ENCODE data around the gene DOCK2.
"Not testable (repeated sequence)": the region's sequence is repeated elsewhere in the genome, so short reads cannot be mapped to it uniquely, and the experiment has no call there.

The DOCK2 gene

DNA sequence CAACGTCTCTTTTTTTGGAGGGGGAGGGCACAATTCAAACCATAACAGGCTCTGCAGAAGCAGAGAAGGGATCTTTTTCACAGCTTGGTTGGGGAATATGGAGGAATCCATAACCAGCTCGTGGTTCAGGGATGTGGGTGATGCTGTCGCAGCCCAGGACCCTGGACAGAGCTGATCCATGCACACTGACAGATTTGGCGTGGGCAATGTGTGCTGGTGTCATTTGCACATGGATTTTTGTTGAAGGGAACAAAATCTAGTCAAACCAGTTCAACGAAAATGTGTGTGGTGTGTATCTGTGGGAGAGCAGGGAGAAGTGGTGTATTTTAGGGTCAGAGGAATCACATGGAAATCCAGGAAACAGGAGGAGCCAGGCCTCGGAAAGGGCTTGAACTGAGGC is 4.2 kb downstream of the DOCK2 start:
- no peak for DNase-seq

DNA sequence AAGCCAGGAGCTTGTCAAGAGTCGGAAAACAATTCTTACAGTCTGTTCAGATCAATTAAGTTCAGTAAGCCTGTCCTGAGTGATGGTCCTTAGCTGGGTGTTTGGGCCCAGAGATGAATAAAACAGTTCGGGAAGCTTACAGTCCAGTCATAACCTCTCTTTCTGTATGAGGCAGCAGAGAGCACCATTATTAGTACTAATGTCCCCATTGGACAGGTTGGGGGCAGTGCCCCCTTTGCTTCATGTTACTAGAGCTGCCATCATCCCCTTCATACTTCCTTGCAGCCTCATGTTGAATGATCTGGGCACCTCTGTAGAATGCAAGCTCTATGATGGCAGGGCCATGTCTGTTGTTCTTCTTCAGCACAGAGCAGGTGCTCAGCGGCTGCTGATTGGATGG is 9.8 kb downstream of the DOCK2 start:
- no peak for DNase-seq

DNA sequence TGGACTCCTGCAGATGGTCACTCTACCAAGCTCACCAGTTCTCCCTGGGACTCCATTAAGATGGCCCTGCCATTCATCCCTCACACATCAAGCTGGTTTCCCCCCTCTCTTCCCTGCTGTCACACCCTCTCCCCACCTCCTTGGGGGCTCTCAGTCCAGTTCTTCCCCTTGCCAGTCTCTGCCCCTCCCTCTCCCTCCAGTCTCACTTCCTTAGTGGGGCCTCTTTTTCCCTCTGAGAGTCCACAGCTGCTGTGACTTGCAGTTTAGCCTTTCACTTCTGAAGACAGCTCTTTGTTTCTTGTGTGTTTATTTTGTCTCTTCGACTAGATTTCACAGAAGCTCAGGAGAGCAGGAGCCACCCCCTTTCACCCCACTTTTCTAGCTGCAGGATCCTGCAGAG is 10.5 kb downstream of the DOCK2 start:
- peak; percentile 30 to 78 for DNase-seq

DNA sequence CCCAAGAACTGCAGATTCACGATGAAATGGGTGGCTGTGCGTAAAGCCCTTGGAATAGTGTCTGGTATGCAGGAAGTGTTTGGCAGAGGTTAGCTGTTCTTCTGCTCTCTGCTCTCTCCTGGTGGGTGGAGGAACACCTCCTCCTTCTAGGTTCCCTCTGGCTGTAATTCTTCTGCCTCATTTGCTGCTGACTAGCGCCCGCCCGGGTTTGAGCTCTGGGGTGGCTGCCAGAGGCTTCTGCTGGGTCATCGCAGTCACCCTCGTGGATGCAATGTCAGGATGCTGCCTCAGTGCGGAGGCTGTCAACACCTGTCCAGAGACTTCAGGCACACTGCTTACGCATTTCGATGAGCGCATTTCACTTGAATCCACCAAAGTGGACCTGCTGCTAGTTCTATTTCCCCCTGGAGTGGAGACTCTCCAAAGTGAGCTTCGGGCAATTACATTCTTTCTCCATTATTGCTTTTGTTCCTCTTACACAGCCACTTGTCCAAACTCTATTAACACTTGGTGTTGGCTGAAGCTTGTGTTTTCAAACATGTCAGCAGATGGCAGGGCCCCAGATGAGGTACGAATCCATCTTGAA is 11.7 kb downstream of the DOCK2 start:
- DNase-seq, result peak in 1 of 2 donors; percentile 65

DNA sequence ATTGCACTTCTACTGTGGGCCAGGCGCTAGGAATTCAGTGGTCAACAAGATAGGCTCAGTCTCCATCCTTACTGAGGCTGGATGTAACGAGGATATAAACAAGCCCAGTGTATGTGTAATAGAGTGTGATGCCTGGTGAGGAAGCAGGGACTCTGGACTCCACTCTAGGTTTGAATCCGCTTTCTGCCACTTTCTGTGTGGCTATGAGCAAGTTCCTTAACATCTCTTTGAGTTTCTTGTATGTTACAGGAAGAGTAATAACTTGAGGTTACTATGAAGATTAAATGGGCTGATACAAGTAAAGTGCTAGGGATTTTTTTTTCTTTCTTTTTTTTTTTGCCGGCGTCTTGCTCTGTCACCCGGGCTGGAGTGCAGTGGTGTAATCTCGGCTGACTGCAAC is 12.4 kb downstream of the DOCK2 start:
- DNase-seq, result no peak

DNA sequence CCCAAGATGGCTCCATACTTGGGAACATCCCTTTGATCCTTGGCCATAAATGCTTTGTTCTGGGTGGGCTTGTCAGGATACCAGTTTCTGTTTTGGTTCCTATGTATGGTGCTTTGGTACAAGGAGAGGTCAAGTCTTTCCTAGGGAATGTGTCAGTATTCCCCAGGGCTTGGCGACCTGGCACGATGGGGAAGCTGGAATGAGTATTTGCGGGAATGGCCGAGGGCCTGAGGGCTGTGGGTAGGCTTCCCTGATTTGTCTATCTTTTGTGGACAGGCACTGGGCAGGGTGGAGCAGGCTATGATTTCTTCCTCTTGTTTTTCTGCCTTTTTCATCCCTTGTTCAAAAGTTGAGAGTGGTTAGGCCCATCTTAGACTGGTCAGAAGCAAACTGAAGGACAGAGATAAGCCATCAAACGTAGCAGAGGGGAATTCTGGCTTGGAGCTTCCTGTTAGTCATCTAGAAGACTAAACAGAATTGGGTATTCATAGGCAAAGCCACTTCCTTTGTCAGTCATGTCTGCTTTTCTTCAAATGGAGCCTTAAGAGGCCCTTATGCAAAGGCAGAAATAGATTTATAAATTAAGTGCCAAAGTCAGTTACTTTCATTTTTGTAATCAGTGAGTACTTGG is 13.7 kb downstream of the DOCK2 start:
- peak in 1 of 2 donors; percentile 79 for DNase-seq

DNA sequence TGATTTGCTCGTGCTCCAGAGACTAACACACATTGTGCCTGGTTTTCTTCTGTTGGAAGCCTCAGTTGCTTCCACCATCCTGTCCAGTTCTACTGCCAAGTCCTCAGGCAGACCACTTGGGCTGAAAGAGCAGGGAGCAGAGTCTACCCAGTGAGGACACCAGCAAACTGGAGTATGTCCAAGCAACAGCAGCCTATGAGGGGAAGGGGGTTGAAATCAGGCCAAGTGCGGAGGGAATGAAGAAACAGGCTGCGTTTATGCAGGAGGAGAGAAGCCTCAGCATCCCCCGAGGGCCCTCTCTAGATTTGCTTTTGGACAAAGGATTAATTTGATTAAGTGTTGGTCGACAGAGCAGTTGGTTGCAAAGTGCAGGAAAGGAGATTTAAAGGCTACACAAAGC is 14.5 kb downstream of the DOCK2 start:
- no peak for DNase-seq

DNA sequence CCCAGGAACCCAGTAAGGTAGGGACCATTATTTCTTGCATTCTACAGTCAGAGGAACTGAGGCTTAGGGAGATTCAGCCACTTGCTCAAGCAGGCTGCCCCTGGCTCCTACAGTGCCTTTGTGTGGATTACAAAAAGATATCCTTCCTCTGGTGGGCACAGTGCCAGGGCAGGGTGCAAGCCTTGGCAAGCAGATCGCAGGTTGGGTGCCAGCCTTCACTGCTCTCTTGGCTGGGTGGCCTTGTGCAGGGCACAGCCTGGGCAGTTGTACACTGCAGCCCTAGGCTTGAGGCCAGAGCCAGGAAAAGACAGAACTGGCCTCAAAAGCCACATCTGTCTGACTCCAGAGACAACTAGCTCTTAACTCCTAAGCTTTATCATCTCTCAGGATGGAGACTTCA is 15.0 kb downstream of the DOCK2 start:
- DNase-seq, result no peak

DNA sequence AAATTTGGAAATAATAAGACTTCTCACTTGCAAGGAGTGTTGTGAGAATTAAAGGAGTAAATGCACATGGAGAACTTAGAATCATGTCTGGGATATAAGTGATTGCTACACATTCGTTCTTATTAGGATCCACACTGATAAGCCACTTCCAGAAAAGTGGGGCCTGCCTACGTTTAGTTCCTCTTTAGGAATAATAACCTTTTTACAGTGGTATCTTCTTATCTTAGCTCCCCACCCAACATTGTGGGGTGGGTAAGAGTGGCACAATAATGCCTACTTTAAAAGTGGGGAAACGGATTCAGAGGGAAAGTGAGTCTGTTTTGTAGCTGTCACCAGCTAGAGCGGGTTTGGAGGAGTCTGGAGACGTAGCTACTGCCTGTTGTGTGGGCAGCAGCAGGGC is 16.0 kb downstream of the DOCK2 start:
- no peak for DNase-seq

DNA sequence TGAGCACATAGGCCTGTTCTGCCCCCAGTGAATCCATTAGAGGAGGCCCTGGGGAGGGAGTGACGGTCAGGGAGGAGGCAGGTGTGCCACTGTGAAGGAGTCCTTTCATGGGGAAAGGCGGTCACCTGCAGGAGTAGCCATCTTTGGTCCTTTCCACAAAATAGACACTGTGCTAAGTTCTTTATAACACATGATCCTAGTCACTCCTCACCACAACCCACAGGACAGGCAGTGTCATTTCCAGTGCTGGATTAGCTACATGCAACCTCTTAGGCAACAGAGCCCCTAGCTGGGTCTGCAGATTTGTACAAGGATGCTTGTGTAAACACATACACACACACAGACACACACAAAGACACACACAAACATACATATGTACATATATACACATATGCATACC is 18.3 kb downstream of the DOCK2 start:
- no peak for DNase-seq

DNA sequence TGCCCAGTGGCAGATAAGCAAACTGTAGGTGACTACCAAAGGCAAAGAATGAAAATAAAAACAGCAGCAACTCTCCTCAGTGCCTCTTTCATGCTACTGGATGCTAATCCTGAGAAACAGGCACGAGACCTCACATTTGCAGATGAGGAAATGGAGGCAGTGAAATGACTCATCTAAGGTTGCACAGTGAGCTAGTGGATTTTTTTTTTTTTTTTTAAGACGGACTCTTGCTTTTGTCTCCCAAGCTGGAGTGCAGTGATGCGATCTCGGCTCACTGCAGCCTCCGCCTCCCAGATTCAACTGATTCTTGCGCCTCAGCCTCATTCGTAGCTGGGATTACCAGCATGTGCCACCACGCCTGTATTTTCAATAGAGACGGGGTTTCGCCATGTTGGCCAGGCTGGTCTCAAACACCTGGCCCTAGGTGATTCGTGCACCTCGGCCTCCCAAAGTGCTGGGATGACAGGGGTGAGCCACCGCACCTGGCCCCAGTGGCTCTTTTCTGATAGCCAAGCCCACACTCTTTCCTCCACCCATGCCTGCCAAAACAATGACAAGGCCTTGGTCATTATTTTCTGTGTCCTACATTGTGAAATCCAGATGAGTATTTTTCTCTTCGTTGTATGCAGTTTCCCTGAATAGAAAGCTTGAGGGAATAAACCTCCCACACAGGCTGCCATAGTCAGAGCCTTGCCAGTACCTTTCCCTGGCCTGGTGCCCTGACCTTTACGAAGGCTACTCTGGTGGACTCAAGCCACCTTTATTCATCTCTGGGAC is 19.2 kb downstream of the DOCK2 start:
- no peak for DNase-seq

DNA sequence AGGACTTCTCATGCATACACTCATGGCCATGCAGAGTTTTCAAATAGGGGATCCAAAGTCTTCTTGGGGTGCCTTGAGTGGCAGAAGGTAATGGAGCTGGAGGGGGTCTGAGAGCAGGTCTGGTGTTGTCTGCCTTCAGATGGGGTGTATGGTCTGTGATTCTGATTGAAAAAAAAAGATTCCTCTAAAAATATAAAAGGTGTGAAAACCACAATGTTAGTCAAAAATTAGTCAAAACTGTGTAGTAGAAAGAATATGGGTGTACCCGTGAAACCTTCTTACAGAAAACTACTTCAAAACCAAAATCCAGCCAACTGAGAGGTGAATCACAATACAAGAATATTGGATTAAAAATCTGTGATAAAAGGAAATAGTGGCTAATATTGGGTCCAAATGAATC is 20.1 kb downstream of the DOCK2 start:
- no peak for DNase-seq

DNA sequence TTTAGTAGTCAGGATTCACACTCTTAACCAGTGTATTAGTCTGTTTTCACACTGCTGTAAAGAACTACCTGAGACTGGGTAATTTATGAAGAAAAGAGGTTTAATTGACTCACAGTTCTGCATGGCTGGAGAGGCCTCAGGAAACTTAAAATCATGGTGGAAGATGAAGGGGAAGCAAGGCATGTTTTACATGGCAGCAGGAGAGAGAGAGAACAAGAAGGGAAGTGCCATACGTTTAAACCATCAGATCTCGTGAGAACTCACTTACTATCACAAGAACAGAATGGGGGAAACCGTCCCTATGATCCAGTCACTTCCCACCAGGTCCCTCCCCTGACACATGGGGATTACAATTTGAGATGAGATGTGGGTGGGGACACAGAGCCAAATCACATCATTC is 25.4 kb downstream of the DOCK2 start:
- DNase-seq, result not testable (repeated sequence)

DNA sequence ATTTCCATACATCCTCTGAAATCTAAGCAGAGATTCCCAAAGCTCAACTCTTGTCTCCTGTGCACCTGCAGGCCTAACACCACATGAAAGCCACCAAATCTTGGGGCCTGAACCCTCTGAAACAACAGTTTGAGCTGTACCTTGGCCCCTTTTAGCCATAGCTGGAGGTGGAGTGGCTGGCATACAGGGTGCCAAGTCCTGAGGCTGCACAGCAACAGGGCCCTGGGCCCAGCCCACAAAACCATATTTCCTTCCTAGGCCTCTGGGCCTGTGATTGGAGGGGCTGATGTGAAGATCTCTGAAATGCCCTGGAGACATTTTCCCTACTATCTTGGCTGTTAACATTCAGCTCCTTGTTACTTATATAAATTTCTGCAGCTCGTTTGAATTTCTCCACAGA is 26.5 kb downstream of the DOCK2 start:
- DNase-seq, result no peak

DNA sequence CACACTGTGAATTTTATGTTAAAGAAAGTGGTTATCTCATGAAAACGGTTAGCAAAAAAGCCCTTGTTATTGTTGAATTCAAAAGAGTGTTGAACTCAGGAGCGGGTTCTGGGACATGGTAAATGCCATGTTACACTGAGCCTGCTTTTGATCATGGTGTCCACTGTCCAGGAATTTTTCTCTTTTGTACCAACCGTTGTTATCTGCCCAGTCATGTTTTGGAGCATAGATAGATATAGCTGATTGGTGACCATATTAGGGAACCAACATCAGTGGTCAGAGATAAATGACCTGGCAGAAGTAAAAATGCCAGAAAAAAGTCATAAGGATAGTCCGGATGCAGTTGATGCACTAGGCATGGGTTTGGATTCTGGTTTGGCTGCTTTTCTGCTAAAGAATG is 29.3 kb downstream of the DOCK2 start:
- DNase-seq, result no peak

DNA sequence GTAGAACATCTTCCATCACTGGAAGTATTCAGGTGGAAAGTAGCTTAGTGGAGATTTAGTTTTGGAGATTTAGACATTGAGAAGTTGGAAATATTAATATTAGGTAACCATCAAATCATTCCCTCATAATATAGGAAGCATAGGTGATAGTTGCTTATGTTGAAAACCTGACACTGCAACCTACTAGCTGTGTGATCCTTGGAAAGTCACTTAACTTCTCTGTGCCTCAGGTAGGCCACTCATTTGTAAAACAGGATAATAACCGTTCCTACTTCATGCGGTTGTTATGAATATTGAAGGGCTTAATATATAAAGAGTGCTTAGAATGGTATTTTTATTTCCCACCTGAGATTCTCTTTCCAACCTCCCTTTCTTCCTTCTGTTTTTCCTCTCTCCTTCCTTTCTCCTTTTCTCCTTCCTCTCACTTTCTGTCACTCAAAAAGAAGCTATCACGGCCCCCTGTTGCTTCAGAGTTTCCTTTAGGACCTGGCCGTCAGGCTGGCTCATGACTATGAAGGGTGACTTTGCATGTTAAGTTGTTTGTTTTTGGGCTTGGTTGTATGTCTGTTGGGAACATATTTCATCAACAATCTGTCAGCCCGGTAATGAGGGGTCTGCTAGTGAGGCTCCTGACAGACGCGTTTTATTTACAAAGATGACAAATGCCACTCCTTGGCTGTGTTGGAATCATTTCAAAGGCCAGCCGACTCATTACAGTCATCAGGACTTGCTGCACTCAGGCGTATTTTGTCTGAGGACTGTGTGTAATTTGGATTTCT is 31.0 kb downstream of the DOCK2 start:
- DNase-seq, result no peak

DNA sequence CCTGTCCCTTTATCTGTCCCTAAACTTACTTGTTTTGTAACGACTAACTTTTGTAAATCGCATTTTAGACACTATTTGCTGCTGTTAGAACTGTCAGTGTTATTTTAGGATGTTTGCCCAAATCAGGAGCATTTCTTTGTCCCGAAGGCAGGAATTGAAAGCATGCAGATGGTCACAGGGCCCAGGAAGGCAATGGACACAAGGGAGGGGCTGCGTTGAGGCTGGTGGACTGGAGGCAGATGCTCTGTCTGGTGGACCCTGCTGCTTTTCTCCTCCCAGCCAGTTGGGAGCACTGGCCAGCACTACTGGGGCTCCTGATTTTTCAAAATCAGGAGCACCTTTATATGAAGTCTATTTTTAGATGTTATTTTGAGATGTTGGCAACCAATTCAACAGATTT is 31.7 kb downstream of the DOCK2 start:
- DNase-seq, result no peak

DNA sequence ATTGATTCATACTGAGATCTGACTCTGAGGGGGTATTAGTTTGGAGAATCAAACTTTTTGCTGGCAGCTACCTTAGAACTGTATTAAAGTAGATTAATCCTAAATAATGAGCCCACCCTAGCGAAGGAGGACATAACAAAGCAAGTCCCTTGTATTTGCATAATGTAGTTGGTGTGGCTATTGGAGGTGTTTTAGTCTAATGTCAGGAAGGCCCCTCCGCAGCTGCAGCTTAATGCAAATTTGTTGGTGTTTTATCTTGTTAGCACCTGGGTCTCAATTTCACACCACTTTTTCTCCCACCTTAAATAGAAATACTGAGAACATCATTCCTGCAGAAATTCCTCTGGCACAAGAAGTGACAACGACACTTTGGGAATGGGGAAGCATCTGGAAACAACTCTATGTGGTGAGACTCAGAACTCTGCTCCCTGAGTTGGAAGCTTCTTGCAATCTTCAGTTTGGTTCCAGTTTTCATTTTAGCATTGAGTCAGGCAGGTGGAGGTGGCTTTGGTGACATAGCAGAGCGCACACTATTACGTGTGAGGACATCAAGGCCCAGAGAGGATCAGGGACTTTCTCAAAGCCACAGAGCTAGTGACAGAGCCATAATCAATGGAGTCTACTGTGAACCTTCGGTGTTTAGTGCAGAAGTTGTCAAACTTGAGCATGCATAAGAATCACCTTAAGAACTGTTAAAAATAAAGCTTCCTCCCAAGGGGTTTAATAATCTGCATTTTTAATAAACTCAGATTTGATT is 33.9 kb downstream of the DOCK2 start:
- DNase-seq, result no peak

DNA sequence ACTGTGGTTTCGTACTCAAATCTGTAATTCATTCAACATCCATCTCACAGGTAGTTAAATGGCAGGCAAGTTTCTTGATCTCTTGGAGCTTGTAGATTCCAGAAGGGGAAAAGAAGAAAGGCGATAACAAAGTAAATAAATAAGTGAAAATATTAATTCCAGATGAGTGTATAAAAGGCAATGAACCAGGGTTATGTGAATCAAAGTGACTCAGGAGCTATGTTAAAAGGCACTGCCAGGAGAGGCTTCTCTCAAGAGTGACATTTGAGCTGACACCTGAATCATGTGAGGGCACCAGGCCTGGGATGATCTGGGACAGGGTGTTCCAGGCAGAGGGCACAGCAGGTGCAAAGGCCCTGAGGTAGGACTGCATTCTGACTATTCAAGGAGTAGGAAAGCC is 45.0 kb downstream of the DOCK2 start:
- no peak for DNase-seq

DNA sequence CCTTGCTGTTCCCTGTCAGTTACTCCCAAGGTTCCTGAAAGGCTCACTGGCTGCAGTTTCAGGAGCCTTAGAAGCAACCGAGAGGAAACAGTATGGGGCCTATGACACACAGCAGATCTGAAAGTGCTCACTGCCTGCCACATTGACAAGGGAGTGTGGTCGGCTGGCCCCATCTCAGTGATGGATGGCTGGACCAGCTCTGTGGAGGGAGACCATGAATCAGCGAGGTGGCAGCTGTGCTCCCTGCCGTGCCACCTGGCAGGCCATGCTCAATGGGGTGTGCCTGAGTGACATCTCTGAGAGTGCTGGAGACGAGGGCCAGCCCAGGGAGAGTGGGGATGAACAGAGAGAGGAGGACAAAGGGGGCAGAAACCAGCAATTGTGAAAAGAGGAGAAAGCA is 49.1 kb downstream of the DOCK2 start:
- no peak for DNase-seq

DNA sequence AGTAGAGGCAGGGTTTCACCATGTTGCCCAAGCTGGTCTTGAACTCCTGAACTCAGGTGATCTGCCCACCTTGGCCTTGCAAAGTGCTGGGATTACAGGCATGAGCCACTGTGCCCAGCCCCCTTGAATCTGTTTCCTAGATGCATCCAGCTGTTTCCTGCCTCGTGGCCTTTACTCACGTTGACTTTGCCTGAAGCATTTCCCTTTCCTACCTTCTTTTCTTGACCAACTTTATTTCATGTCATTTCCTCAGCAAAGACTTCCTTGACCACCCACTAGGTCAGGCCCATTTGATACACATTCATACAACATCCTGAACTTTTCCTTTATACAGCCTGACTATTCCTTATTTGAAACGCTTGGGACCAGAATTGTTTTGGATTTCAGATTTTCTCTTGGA is 51.0 kb downstream of the DOCK2 start:
- no peak for DNase-seq

DNA sequence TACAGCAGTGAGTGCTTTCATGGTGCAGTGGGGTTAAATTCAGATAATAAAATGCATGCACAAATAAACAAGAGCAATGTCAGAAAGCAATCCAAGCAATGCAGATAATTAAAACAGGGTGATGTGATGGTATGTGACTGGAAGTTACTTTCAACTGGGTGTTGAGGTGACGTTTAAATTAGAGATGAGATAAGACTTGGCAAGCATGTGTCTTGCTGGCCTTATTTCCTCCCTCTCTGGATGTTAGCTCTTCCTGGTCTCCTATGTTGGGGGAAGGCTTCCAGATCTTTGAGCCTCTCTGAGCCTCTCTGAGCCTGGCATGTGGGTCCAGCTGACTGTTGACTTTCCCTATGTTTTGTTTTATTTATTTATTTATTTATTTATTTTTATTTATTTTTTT is 54.4 kb downstream of the DOCK2 start:
- DNase-seq, result no peak

DNA sequence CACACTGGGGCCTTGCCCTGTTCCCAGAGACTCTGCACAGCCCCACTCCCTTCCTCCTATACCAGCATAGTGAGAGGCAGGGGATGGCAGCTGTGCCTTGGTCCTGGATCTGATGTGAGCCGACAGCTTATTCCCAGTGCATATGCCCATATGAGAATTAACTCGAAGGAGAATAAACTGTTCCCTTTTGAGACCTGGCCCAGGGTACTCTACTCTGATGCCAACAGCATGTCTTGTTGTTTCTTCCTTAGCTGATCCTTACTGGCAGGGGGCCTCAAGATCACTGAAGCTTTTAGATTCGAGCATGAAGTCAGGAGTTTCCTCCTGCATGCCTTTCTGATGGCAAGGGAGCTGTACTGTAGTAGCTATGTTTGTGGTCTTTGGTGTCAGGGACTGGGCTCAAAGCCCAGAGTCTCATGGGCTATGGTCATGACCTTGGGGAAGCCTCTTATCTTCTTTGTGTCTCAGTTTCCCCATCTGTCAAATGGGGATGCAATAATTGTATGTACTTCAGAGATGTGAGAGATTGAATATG is 57.1 kb downstream of the DOCK2 start:
- no peak for DNase-seq
